GM19035 (cell line): ENCODE data around the gene C1orf198.

Source experiments
- ATAC-seq: cut with Tn5 transposase; IDR thresholded peaks from one replicate; pipeline ENCODE4 v1.9.1; 2021; ENCODE audit not compliant: unreplicated experiment

Gene C1orf198

GRCh38 chr1:230836347-230836746 is 32.0 kb downstream of the C1orf198 start:
- ATAC-seq = no peak

GRCh38 chr1:230834292-230834691 is 34.0 kb downstream of the C1orf198 start:
- no peak for ATAC-seq

DNA sequence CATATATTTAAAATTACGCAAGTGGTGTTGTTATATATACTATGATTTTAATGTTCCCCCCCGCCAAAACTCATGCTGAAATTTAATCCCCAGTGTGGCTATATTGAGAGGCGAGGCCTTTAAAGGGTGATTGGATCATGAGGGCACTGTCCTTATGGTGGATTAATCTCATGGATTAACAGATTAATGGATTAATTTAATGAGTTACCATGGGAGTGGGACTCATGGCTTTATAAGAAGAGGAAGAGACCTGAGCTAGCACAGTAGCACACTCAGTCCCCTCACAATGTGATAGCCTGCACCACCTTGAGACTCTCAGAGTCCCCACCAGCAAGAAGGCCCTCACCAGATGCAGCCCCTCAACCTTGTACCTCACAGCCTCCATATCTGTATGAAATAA is 34.8 kb downstream of the C1orf198 start:
- ATAC-seq = no peak

- ATAC-seq = no peak
Measured at GRCh38 chr1:230832476-230832875, 35.8 kb downstream of the C1orf198 start.

DNA sequence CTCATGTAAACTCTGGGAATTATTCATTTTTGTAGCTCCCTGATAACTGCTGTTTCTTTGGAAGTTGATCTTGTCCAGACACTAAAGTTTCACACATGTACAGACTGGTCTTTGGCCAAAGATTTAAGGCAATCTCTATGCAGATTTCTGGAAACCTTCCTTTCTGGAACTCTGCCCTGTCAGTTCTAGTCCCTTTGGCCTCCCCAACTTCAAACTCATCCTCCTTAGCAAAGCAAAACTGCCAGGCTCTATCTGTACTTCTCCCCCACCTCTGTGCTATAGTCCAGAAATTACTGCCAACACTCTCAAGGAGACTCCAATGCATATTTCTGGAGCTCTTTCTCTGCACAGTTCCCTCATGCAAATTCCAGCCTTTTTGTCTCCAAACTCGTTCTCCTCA is 36.5 kb downstream of the C1orf198 start:
- no peak for ATAC-seq

- ATAC-seq = no peak
Measured at GRCh38 chr1:230828421-230828820, 39.9 kb downstream of the C1orf198 start.

- no peak for ATAC-seq
Measured at GRCh38 chr1:230827801-230828200, 40.5 kb downstream of the C1orf198 start.

- ATAC-seq = no peak
Measured at GRCh38 chr1:230827081-230827681, 41.1 kb downstream of the C1orf198 start.

DNA sequence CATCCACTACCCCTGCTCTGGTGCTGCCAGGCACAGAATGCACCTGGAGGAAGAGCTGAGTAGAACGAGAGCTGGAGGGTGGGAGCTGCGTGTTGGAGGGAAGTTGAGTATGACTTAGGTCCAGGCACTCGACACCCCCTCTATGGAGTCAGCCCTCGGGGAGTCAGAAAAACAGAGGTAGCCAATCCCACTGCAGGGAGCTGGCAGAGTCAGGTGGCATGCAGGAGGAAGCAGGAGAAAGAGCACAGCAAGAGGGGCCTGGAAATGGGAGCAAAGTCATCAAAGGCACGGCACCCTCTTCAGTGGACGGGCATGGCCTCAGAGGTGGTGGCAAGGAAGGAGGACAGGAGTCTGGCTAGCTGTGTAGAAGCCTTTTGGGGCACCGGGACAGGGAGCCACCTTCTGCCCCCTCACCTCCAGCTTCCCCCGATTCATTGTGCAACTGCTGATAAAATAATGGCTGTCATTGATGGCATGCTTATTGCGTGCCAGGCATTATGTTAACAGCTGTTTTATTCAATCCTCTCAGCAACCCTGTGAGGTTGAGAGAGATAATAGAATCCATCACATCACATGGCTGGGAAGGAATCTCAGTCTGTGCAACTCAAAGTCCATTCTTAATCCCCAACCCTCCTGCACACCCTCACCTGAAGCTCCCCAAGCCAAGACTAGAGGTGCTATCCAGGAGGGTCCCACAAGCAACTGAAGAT is 42.0 kb downstream of the C1orf198 start:
- no peak for ATAC-seq

DNA sequence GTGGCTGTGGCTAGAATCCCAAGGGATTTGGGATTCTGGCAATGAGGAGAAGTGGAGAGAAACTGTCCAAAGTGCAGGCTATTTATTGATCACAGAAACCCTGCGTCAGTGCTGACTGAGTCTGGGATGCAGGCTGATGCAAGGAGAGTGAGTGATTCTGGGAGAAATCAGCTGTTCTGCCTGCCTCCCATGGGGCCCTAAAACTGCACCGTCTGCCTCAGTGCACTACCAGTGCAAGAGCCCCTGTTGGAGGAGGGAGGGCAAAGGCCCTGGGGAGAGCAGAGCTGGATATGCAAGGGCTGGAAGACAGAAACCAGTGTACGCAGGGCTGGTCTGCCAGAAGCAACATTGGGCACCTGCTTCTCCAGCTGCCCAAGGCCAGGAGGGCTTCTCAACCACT is 42.6 kb downstream of the C1orf198 start:
- ATAC-seq = no peak

GRCh38 chr1:230824919-230825721 is 43.2 kb downstream of the C1orf198 start:
- no peak for ATAC-seq

GRCh38 chr1:230824551-230824918 is 43.8 kb downstream of the C1orf198 start:
- ATAC-seq = no peak

GRCh38 chr1:230823931-230824381 is 44.4 kb downstream of the C1orf198 start:
- ATAC-seq = no peak

GRCh38 chr1:230823426-230823825 is 44.9 kb downstream of the C1orf198 start:
- no peak for ATAC-seq

GRCh38 chr1:230822092-230822581 is 46.2 kb downstream of the C1orf198 start:
- no peak for ATAC-seq

- ATAC-seq = no peak
Measured at GRCh38 chr1:230821346-230821745, 47.0 kb downstream of the C1orf198 start.

GRCh38 chr1:230820568-230820967 is 47.8 kb downstream of the C1orf198 start:
- no peak for ATAC-seq

DNA sequence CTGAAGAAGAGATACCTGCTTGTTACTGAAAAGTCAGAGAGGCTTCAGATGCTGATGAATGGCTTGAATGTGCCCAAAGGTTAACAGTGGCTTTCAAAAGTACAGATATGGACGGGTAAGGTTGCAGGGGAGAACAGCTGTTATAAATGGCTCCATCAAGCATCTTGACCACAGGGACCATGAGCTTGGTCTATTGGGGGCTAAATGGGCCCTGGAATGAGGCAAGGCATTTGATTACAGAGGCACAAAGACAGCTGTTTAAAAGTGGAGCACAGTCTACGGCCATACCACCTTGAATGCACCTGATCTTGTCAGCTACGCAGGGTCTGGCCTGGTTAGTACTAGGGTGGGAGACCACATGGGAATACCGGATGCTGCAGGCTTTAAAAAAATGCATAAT is 48.3 kb downstream of the C1orf198 start:
- ATAC-seq = no peak

- no peak for ATAC-seq
Measured at GRCh38 chr1:230818901-230819300, 49.4 kb downstream of the C1orf198 start.

- no peak for ATAC-seq
Measured at GRCh38 chr1:230818367-230818766, 50.0 kb downstream of the C1orf198 start.

DNA sequence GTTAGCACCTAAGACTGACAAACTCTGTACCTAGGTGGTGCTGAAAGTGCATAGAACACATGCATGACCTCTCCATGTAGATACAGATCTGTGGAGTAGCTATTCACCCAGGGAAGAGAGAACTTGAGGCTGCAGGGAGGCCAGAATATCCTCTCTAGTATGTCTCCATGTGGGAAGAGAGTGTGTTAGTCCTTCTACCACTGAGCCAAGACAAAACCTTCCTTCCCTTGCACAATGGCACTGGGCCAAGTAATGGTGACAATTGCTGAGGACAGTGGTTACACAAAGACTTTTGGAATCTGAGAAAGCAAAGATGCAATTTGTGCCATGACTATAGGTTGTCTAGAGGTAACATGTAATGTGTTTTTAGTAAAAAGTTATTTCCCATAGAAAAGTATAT is 52.3 kb downstream of the C1orf198 start:
- ATAC-seq = no peak
